Measurements from ENCODE around the gene PLPPR5. TPM values are rescaled to one million over a fixed set of nuclear protein-coding genes. Genes with fewer than 3 reads are reported as not detected.

The PLPPR5 gene
- total RNA-seq, 1 experiment from 2014 or later, result not detected

DNA sequence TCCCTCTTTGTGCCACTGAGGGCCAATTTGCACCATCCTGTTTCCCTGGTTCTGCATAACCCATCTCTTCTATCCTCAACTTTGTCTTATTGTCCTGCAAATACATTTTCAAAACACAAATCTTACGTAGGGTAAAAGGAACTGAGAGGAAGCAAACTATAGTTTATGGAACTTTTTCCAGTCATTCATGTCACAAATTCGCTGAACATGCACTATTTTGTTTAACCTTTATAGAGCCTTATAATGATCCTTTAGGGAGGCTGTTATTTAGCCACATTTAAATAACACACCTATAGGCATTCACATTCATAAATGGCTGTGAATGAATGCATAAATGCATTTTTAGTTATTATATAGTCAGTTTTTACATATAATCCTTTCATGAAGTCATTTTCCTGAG lies 85.0 kb downstream of the PLPPR5 start:
- TF ChIP-seq TCF7L2 (IDR thresholded peaks at IDR 0.05; ENCODE audit: borderline replicate concordance, extremely low read depth, insufficient read depth, insufficient read length), result no peak
- TF ChIP-seq ZFX (IDR thresholded peaks at IDR 0.05), result no peak
- TF ChIP-seq ELF1 (IDR thresholded peaks at IDR 0.05; ENCODE audit: borderline replicate concordance, low read depth), result no peak
- TF ChIP-seq RAD21 (IDR thresholded peaks at IDR 0.05; ENCODE audit: low read depth), result no peak
- TF ChIP-seq CTCF (IDR thresholded peaks at IDR 0.05 in 2 of 3, conservative IDR thresholded peaks at IDR 0.05 in 1 of 3; ENCODE audit: borderline replicate concordance in 1 of 3, insufficient read depth in 1 of 3, low read depth in 2 of 3, low read length in 2 of 3), result no peak
- no peak for TF ChIP-seq JUND (IDR thresholded peaks at IDR 0.05)
- no peak for TF ChIP-seq CBX3 (IDR thresholded peaks at IDR 0.05; ENCODE audit: low read depth)
- TF ChIP-seq FOSL1 (IDR thresholded peaks at IDR 0.05; ENCODE audit: low read depth), result no peak
- no peak for TF ChIP-seq EZH2 (IDR thresholded peaks at IDR 0.05)
- TF ChIP-seq, protein P1, sequence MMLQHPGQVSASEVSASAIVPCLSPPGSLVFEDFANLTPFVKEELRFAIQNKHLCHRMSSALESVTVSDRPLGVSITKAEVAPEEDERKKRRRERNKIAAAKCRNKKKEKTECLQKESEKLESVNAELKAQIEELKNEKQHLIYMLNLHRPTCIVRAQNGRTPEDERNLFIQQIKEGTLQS (IDR thresholded peaks at IDR 0.05), result no peak
- intact Hi-C loops (cut with micrococcal nuclease), result no loop called here
- H3K4me2 ChIP-seq (ENCODE audit: low read length), result no peak overlapping the region
- ChIA-PET RAD21 (ENCODE audit: low non-redundant PET in 1 of 2, low total read pairs in 2 of 2, uncharacterized antibody in 2 of 2, unreplicated experiment in 2 of 2) (no interaction called here), POLR2A (no interaction called here), CTCF (no interaction called here)
- BruUV-seq (replicated peaks), result no TSS peak
- no peaks in the 10 kb centered on the region for H3K36me3 ChIP-seq (ENCODE audit: control insufficient read depth in 1 of 2, insufficient read depth in 2 of 2, low read length in 2 of 2)
- H3K4me1 ChIP-seq (ENCODE audit: control insufficient read depth in 1 of 2, insufficient read depth in 2 of 2, low read length in 2 of 2), result no peaks in the 10 kb centered on the region
- DNase-seq (ENCODE audit: low read depth, low spot score) (no peak), ATAC-seq (no peak)
- no peaks in the 10 kb centered on the region for H3K79me2 ChIP-seq (ENCODE audit: insufficient read depth, low read length)
- H3K27ac ChIP-seq (ENCODE audit: low read depth, low read length), result no peak overlapping the region
- no peaks in the 10 kb centered on the region for H3K27me3 ChIP-seq (ENCODE audit: insufficient read depth, low read length)
- no peaks in the 10 kb centered on the region for H3K9me2 ChIP-seq (ENCODE audit: insufficient read depth)
- H2AFZ ChIP-seq (ENCODE audit: low read depth, low read length, poor library complexity, severe bottlenecking), result no peak overlapping the region
- H3K9ac ChIP-seq (ENCODE audit: low read length), result no peak overlapping the region
- H3K9me3 ChIP-seq (ENCODE audit: control insufficient read depth in 1 of 2, insufficient read depth in 1 of 2, low read depth in 1 of 2, low read length in 2 of 2), result no peaks in the 10 kb centered on the region
- no peak overlapping the region for H3K4me3 ChIP-seq (replicated peaks in 1 of 2; ENCODE audit: low read depth in 1 of 2, low read length in 2 of 2)
- H4K20me1 ChIP-seq (ENCODE audit: insufficient read depth), result no peaks in the 10 kb centered on the region

DNA sequence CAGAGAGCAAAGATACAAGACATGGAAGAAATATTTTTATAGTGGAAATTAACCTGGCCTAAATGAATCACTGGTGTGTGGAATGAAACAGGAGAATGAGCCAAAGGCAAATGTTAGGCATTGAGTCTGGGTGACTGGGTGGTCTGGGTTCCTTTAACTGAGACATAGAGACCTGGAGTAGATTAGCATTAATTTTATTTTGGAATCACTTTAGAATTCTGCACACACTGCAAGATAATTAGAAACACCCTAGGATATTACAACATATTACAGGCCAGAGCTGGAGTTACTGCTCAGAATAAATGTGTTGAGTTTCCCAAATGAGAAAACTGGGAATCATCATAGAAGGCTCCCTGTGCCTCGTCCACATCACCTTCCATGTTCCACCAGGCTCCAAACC lies 85.5 kb downstream of the PLPPR5 start:
- CTCF ChIA-PET, result no interaction called here
- Histone ChIP-seq H3K36me3 (ENCODE audit: control insufficient read depth in 1 of 2, insufficient read depth in 2 of 2, low read length in 2 of 2) (no peaks in the 10 kb centered on the region), H3K27ac (ENCODE audit: low read depth, low read length) (no peak overlapping the region), H4K20me1 (ENCODE audit: insufficient read depth) (no peaks in the 10 kb centered on the region), H3K4me1 (ENCODE audit: control insufficient read depth in 1 of 2, insufficient read depth in 2 of 2, low read length in 2 of 2) (no peaks in the 10 kb centered on the region), H3K79me2 (ENCODE audit: insufficient read depth, low read length) (no peaks in the 10 kb centered on the region), H3K4me2 (ENCODE audit: low read length) (no peak overlapping the region), H3K9me2 (ENCODE audit: insufficient read depth) (no peaks in the 10 kb centered on the region), H2AFZ (ENCODE audit: low read depth, low read length, poor library complexity, severe bottlenecking) (no peak overlapping the region), H3K9me3 (ENCODE audit: control insufficient read depth in 1 of 2, insufficient read depth in 1 of 2, low read depth in 1 of 2, low read length in 2 of 2) (no peaks in the 10 kb centered on the region), H3K9ac (ENCODE audit: low read length) (no peak overlapping the region), H3K4me3 (replicated peaks in 1 of 2; ENCODE audit: low read depth in 1 of 2, low read length in 2 of 2) (no peak overlapping the region), H3K27me3 (ENCODE audit: insufficient read depth, low read length) (no peaks in the 10 kb centered on the region)
- BruUV-seq (replicated peaks), result no TSS peak
- RAD21 ChIA-PET (ENCODE audit: low non-redundant PET in 1 of 2, low total read pairs in 2 of 2, uncharacterized antibody in 2 of 2, unreplicated experiment in 2 of 2), result no interaction called here
- intact Hi-C loops (cut with micrococcal nuclease), result no loop called here
- ATAC-seq, result no peak
- POLR2A ChIA-PET, result no interaction called here
- DNase-seq (ENCODE audit: low read depth, low spot score), result no peak
- TF ChIP-seq CBX3 (IDR thresholded peaks at IDR 0.05; ENCODE audit: low read depth), result no peak
- no peak for TF ChIP-seq ELF1 (IDR thresholded peaks at IDR 0.05; ENCODE audit: borderline replicate concordance, low read depth)
- no peak for TF ChIP-seq RAD21 (IDR thresholded peaks at IDR 0.05; ENCODE audit: low read depth)
- no peak for TF ChIP-seq SIN3A (IDR thresholded peaks at IDR 0.05; ENCODE audit: low read depth)
- no peak for TF ChIP-seq POLR2A (IDR thresholded peaks at IDR 0.05; ENCODE audit: borderline replicate concordance, extremely low read depth, insufficient read depth, insufficient read length)
- TF ChIP-seq EGR1 (IDR thresholded peaks at IDR 0.05; ENCODE audit: low read depth), result no peak
- TF ChIP-seq, protein P1 (IDR thresholded peaks at IDR 0.05), result no peak
- no peak for TF ChIP-seq SP1 (IDR thresholded peaks at IDR 0.05; ENCODE audit: low read depth)
- no peak for TF ChIP-seq MAX (IDR thresholded peaks at IDR 0.05)
- no peak for TF ChIP-seq JUND (IDR thresholded peaks at IDR 0.05)
